Vagina (tissue), 2 donors: ENCODE results near the gene ADGRD2.

Experiments used
- POLR2A ChIP-seq, 2 donors: fragments of 450-650 bp; IDR thresholded peaks; one replicate each; pipeline ENCODE4 v1.6.1; 2017; ENCODE audit warnings: antibody characterized with exemption in 2 of 2, mild to moderate bottlenecking in 2 of 2, moderate library complexity in 2 of 2
- TF ChIP-seq, protein P1 (sequence below), 3 experiments: fragments of 450-650 bp in 2 of 3; fragments of 200-600 bp in 1 of 3; sonication (generic) in 1 of 3; IDR thresholded peaks; one replicate each; pipeline ENCODE4 v1.5.1; 2017 to 2019; ENCODE audit warnings: antibody characterized with exemption in 3 of 3, mild to moderate bottlenecking in 2 of 3, moderate library complexity in 2 of 3

DNA sequence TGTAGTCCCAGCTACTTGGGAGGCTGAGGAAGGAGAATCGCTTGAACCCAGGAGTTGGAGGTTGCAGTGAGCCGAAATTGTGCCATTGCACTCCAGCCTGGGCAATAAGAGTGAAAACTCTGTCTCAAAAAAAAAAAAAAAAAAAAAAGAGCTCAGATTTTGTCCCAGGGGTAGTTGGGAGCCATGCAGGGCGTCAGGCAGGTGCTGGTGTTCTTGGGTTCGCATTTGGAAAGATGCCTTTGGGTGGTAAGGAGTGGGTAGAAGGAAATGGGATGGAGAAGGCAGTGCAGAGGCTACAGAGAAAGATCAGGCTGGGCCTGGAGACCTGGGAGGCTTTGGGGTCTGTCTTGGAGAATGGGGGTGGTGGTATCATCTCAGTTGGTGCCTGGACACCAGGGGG is 23.9 kb downstream of the ADGRD2 start:
- no peak for TF ChIP-seq POLR2A (IDR thresholded peaks at IDR 0.05)
- TF ChIP-seq, protein P1, sequence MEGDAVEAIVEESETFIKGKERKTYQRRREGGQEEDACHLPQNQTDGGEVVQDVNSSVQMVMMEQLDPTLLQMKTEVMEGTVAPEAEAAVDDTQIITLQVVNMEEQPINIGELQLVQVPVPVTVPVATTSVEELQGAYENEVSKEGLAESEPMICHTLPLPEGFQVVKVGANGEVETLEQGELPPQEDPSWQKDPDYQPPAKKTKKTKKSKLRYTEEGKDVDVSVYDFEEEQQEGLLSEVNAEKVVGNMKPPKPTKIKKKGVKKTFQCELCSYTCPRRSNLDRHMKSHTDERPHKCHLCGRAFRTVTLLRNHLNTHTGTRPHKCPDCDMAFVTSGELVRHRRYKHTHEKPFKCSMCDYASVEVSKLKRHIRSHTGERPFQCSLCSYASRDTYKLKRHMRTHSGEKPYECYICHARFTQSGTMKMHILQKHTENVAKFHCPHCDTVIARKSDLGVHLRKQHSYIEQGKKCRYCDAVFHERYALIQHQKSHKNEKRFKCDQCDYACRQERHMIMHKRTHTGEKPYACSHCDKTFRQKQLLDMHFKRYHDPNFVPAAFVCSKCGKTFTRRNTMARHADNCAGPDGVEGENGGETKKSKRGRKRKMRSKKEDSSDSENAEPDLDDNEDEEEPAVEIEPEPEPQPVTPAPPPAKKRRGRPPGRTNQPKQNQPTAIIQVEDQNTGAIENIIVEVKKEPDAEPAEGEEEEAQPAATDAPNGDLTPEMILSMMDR (IDR thresholded peaks at IDR 0.05), result no peak
